Measurements from ENCODE around the gene GRM1.

GRM1 gene

DNA sequence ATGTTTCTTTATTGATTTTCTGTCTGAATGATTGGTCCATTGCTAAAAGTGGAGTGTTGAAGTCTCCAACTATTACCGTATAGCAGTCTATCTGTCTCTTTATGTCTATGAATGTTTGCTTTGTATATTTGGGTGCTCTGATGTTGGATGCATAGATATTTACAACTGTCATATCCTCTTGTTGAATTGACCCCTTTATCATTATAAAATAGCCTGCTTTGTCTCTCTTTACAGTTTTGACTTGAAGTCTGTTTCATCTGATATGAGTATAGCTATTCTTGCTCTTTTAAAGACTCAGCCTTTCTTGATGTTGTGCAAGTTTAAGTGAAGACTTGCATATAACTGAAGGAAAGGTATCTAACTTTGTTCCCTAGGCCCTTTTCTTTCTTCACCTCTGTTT is 341.0 kb downstream of the GRM1 start:
- DNase-seq (ENCODE audit: low spot score) = no peak

DNA sequence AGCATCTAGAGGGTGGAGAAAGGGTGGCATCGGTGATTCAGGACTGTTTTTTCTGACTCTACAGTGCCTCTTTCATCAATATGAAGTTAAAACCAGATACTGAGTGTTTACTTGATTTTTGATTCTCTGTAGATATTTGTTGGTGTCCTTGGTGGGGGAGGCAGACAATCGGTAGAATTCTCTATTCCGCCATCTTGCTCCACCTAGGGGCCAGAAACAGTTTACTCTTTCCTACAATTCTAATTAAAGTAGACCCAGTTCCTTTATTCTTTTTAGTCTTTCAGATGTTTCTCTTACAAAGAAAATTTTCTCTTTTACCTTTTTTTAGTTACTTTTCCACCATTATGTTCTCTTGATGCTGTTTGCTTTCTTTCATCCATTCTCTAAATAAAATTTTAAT is 352.6 kb downstream of the GRM1 start:
- no peak for DNase-seq (ENCODE audit: low spot score)

GRCh38 chr6:146388736-146389364 is 360.0 kb downstream of the GRM1 start:
- DNase-seq (ENCODE audit: low spot score) = no peak

- no peak for DNase-seq (ENCODE audit: low spot score)
Measured at GRCh38 chr6:146389740-146390139, 360.9 kb downstream of the GRM1 start.

- DNase-seq (ENCODE audit: low spot score) = no peak
Measured at GRCh38 chr6:146397638-146398037, 368.8 kb downstream of the GRM1 start.

- DNase-seq (ENCODE audit: low spot score) = no peak
Measured at GRCh38 chr6:146402476-146402875, 373.6 kb downstream of the GRM1 start.

GRCh38 chr6:146408583-146408982 is 379.7 kb downstream of the GRM1 start:
- no peak for DNase-seq (ENCODE audit: low spot score)

GRCh38 chr6:146410851-146411595 is 382.2 kb downstream of the GRM1 start:
- no peak for DNase-seq (ENCODE audit: low spot score)

DNA sequence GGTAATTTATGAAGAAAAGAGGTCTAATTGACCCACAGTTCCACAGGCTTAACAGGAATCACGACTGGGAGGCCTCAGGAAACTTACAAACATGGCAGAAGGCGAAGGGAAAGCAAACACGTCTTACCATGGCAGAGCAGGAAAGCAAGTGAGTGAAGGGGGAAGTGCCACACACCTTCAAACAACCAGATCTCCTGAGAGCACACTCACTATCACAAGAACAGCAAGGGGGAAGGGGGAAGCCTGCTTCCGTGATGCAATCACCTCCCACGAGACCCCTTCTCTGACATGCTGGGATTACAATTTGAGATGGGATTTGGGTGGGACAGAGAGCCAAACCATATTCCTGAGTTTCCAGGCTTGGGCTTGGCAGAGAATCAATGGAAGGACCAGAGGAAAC is 390.7 kb downstream of the GRM1 start:
- no peak for DNase-seq (ENCODE audit: low spot score)

GRCh38 chr6:146420255-146420654 is 391.4 kb downstream of the GRM1 start:
- DNase-seq (ENCODE audit: low spot score) = no peak

- no peak for DNase-seq (ENCODE audit: low spot score)
Measured at GRCh38 chr6:146422789-146423375, 394.0 kb downstream of the GRM1 start.

- DNase-seq (ENCODE audit: low spot score) = no peak
Measured at GRCh38 chr6:146423452-146423851, 394.6 kb downstream of the GRM1 start.

DNA sequence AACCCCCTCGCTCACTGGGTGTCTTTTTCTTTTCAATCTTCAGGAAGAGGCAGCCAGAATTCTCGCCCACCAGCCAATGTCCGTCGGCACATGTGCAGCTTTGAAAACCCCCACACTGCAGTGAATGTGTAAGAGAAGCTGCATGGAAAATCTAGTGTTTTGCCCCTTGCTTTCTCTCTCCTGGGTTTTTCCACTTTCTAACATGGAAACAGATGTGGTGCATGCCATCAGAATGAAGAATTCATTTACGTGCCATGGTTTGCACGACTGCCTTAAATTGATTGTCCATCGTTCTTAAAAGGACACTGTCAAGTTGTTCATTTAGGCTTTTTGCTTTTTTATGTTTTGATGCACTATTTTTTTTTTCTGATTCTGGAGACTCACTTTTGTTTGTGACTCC is 397.7 kb downstream of the GRM1 start:
- DNase-seq (ENCODE audit: low spot score) = no peak

DNA sequence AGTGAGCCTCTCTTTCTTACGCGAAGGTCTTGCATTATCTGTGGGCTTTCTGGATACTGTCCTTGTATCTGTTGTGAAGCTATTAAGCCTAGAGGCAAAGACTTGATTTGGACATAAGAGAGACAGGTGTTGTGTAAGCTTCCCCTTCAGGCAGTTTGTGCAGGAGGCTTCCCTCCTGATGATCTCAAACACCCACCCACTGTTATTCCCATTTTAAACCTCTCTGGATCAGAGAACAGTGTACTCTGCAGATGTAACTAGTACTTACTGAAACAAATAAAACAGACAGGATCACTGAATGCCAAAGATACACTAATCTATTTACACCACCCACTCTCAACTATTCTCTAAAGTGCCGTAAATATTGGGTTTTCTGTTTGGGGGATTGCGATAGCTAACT is 401.0 kb downstream of the GRM1 start:
- DNase-seq (ENCODE audit: low spot score) = no peak

- no peak for DNase-seq (ENCODE audit: low spot score)
Measured at GRCh38 chr6:146433881-146434731, 405.2 kb downstream of the GRM1 start.

- DNase-seq (ENCODE audit: low spot score) = no peak
Measured at GRCh38 chr6:146434732-146435390, 406.0 kb downstream of the GRM1 start.

DNA sequence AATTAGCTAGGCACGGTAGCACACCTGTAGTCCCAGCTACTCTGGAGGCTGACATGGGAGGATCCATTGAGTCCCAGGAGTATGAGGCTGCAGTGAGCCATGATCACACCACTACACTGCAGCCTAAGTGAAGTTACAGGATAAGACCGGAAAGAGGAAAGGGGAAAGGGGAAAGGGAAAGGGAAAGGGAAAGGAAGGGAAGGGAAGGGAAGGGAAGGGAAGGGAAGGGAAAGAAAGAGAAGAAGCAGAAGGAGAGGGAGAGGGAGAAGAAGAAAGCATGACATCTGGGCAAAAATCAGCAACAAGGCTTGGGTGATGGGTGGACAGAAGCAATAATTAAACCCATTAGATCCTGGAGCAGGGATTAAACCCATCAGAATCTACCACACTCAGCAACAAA is 413.0 kb downstream of the GRM1 start:
- no peak for DNase-seq (ENCODE audit: low spot score)

- DNase-seq (ENCODE audit: low spot score) = no peak
Measured at GRCh38 chr6:146444189-146444588, 415.3 kb downstream of the GRM1 start.

GRCh38 chr6:146445233-146445632 is 416.4 kb downstream of the GRM1 start:
- no peak for DNase-seq (ENCODE audit: low spot score)

DNA sequence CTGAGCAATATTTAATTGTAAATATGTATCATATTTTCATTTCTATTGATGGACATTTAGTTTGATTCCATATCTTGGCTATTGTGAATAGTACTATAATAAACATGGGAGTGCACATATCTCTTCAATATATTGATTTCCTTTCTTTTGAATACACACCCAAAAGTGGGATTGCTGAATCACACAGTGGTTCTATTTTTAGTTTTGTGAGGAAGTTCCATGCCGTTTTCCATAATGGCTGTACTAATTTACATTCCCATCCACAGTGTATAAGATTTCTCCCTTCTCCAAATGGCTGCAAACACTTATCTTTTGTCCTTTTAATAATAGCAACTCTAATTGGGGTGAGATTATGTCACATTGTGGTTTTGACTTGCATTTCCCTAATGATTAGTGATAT is 428.0 kb downstream of the GRM1 start:
- DNase-seq (ENCODE audit: low spot score) = no peak

GRCh38 chr6:146460941-146461340 is 432.1 kb downstream of the GRM1 start:
- no peak for DNase-seq (ENCODE audit: low spot score)
